Parathyroid adenoma (tissue), 2 donors: ENCODE measurements around the gene SPATA45.

ENCODE experiments used
- H2AFZ ChIP-seq: fragments of 300-600 bp; sonication (generic); one replicate; pipeline ENCODE4 v1.7.0; 2017; ENCODE audit warnings: antibody characterized with exemption, mild to moderate bottlenecking
- H3K27ac ChIP-seq: fragments of 300-600 bp; sonication (generic); one replicate; pipeline ENCODE4 v1.7.0; 2017
- H3K27me3 ChIP-seq: fragments of 300-600 bp; sonication (generic); one replicate; pipeline ENCODE4 v1.7.0; 2017; ENCODE audit warnings: low read length; ENCODE audit not compliant: control insufficient read depth, insufficient read depth
- H3K36me3 ChIP-seq: fragments of 300-600 bp; sonication (generic); one replicate; pipeline ENCODE4 v1.7.0; 2017; ENCODE audit warnings: low read length; ENCODE audit not compliant: control insufficient read depth, insufficient read depth
- H3K4me1 ChIP-seq: fragments of 300-600 bp; sonication (generic); one replicate; pipeline ENCODE4 v1.7.0; 2017; ENCODE audit warnings: control low read depth
- H3K4me2 ChIP-seq: fragments of 300-600 bp; sonication (generic); one replicate; pipeline ENCODE4 v1.7.0; 2017; ENCODE audit warnings: low read length
- H3K4me3 ChIP-seq: fragments of 300-600 bp; sonication (generic); one replicate; pipeline ENCODE4 v1.7.0; 2017; ENCODE audit warnings: low read depth, low read length
- H3K79me2 ChIP-seq: fragments of 300-600 bp; sonication (generic); one replicate; pipeline ENCODE4 v1.7.0; 2017; ENCODE audit warnings: control low read depth
- H3K9ac ChIP-seq: fragments of 300-600 bp; sonication (generic); one replicate; pipeline ENCODE4 v1.7.0; 2017; ENCODE audit warnings: mild to moderate bottlenecking
- H3K9me3 ChIP-seq: fragments of 300-600 bp; sonication (generic); one replicate; pipeline ENCODE4 v1.7.0; 2017; ENCODE audit warnings: low read length; ENCODE audit not compliant: control insufficient read depth
- CTCF ChIP-seq: fragments of 300-600 bp; sonication (generic); IDR thresholded peaks from one replicate; pipeline ENCODE4 v1.7.0; 2017; ENCODE audit warnings: antibody characterized with exemption, mild to moderate bottlenecking
- donor health status: primary hyperparathyroidism.

SPATA45 gene

GRCh38 chr1:212792396-212792908 lies 55.0 kb downstream of the SPATA45 start:
- no peaks in the 10 kb centered on the region for H3K36me3 ChIP-seq
- no peaks in the 10 kb centered on the region for H3K27me3 ChIP-seq
- no peaks in the 10 kb centered on the region for H3K9me3 ChIP-seq
- H3K4me2 ChIP-seq = peak overlapping the region; percentile 81
- no peak overlapping the region for H3K9ac ChIP-seq
- no peaks in the 10 kb centered on the region for H3K79me2 ChIP-seq
- TF ChIP-seq CTCF = no peak
- peak overlapping the region; percentile 92 for H3K27ac ChIP-seq
- H3K4me1 ChIP-seq = no peaks in the 10 kb centered on the region
- peak overlapping the region; percentile 98 for H2AFZ ChIP-seq
- H3K4me3 ChIP-seq = peak overlapping the region; percentile 92

GRCh38 chr1:212791676-212792395 lies 55.6 kb downstream of the SPATA45 start, which contains the start of the genes NSL1 and TATDN3:
NSL1 (minus strand) TSS chr1:212791777; CDS start chr1:212791763, 14 bp downstream.
TATDN3 (plus strand) TSS chr1:212791894; CDS start chr1:212791922, 28 bp downstream.
- H3K9ac ChIP-seq = no peak within 1 kb of the TSS
- no peaks in the 10 kb centered on the region for H3K79me2 ChIP-seq
- H3K36me3 ChIP-seq = no peaks in the 10 kb centered on the region
- H3K4me1 ChIP-seq = no peaks in the 10 kb centered on the region
- H3K4me2 ChIP-seq = peak within 1 kb of the TSS; percentile 83
- peak within 1 kb of the TSS; percentile 92 for H3K27ac ChIP-seq
- H2AFZ ChIP-seq = peak within 1 kb of the TSS; percentile 98
- H3K4me3 ChIP-seq = peak within 1 kb of the TSS; percentile 92
- no peaks in the 10 kb centered on the region for H3K9me3 ChIP-seq
- TF ChIP-seq CTCF = no peak
- no peaks in the 10 kb centered on the region for H3K27me3 ChIP-seq

GRCh38 chr1:212791261-212791675 lies 56.2 kb downstream of the SPATA45 start:
- peak overlapping the region; percentile 92 for H3K27ac ChIP-seq
- no peaks in the 10 kb centered on the region for H3K9me3 ChIP-seq
- TF ChIP-seq CTCF = no peak

GRCh38 chr1:212785871-212786270 lies 61.6 kb downstream of the SPATA45 start:
- Histone ChIP-seq H3K79me2 (no peaks in the 10 kb centered on the region), H3K4me1 (no peaks in the 10 kb centered on the region), H3K9me3 (no peaks in the 10 kb centered on the region), H3K27ac (no peak overlapping the region), H3K27me3 (no peaks in the 10 kb centered on the region), H3K4me3 (no peak overlapping the region), H3K9ac (no peak overlapping the region), H2AFZ (no peak overlapping the region), H3K36me3 (no peaks in the 10 kb centered on the region), H3K4me2 (no peak overlapping the region)
- no peak for TF ChIP-seq CTCF

More at GRCh38 chr1:212791261-212791675, 56.2 kb downstream of the SPATA45 start:
- Histone ChIP-seq H3K79me2 (no peaks in the 10 kb centered on the region), H2AFZ (peak overlapping the region; percentile 98), H3K9ac (no peak overlapping the region), H3K36me3 (no peaks in the 10 kb centered on the region), H3K27me3 (no peaks in the 10 kb centered on the region), H3K4me2 (peak overlapping the region; percentile 83), H3K4me3 (peak overlapping the region; percentile 92), H3K4me1 (no peaks in the 10 kb centered on the region)
